GM12891 (cell line): ENCODE measurements around the gene BATF3.

Source experiments
- DNase-seq: peaks from one replicate; pipeline ENCODE4 v3.0.0; 2011; ENCODE audit warnings: low spot score; ENCODE audit not compliant: insufficient read length
- FAIRE-seq: peaks from 2 replicates; lab custom pipeline; 2011; peaks lifted over from hg19 to GRCh38; lab: Jason Lieb, UNC
- PAX5 ChIP-seq: IDR thresholded peaks from 2 replicates; pipeline ENCODE4 v1.6.1; 2011; ENCODE audit warnings: low read length, moderate library complexity, mild to moderate bottlenecking; ENCODE audit not compliant: insufficient read depth, severe bottlenecking
- POLR2A ChIP-seq: IDR thresholded peaks from 2 replicates; pipeline ENCODE4 v1.6.1; 2011; ENCODE audit warnings: low read depth, low read length, control low read depth
- POLR2AphosphoS5 ChIP-seq: IDR thresholded peaks from 2 replicates; pipeline ENCODE4 v1.6.1; 2011; ENCODE audit warnings: low read depth, low read length, control low read depth
- POU2F2 ChIP-seq: IDR thresholded peaks from 2 replicates; pipeline ENCODE4 v1.6.1; 2011; ENCODE audit warnings: low read depth, mild to moderate bottlenecking, control low read depth, low read length, moderate library complexity
- SPI1 ChIP-seq: IDR thresholded peaks from 2 replicates; pipeline ENCODE4 v1.6.1; 2011; ENCODE audit warnings: low read depth, low read length, control low read depth
- TAF1 ChIP-seq: IDR thresholded peaks from 2 replicates; pipeline ENCODE4 v1.6.1; 2011; ENCODE audit warnings: low read depth, low read length, control low read depth

The BATF3 gene

GRCh38 chr1:212692774-212693644, 6.6 kb downstream of the BATF3 start:
- no peak for TF ChIP-seq PAX5
- TF ChIP-seq POLR2A, result no peak
- TF ChIP-seq POLR2AphosphoS5, result no peak
- no peak for TF ChIP-seq SPI1
- TF ChIP-seq POU2F2, result no peak
- TF ChIP-seq TAF1, result no peak
- DNase-seq (no peak), FAIRE-seq (no peak)

- DNase-seq, result no peak
- TF ChIP-seq PAX5 (no peak), POU2F2 (0 out of 2 replicates have a peak, but pooled peaks have one; percentile 27)
- no peak for FAIRE-seq
Observed at GRCh38 chr1:212691561-212692071, 8.0 kb downstream of the BATF3 start.

- FAIRE-seq (no peak), DNase-seq (no peak)
- TF ChIP-seq PAX5 (no peak), TAF1 (no peak), POLR2AphosphoS5 (no peak), SPI1 (no peak), POLR2A (no peak), POU2F2 (no peak)
Observed at GRCh38 chr1:212690816-212691403, 8.7 kb downstream of the BATF3 start.

- no peak for DNase-seq
- no peak for TF ChIP-seq POLR2AphosphoS5
- no peak for TF ChIP-seq PAX5
- TF ChIP-seq SPI1, result no peak
- TF ChIP-seq POLR2A, result no peak
- no peak for TF ChIP-seq POU2F2
- TF ChIP-seq TAF1, result no peak
- peak; percentile 80 for FAIRE-seq
Observed at GRCh38 chr1:212689758-212690529, 9.7 kb downstream of the BATF3 start.

GRCh38 chr1:212689196-212689725, 10.4 kb downstream of the BATF3 start:
- TF ChIP-seq POU2F2 (no peak), SPI1 (no peak), POLR2A (no peak), PAX5 (no peak), TAF1 (no peak), POLR2AphosphoS5 (no peak)
- DNase-seq, result no peak
- FAIRE-seq, result no peak

- TF ChIP-seq POLR2A (no peak), POLR2AphosphoS5 (no peak), TAF1 (no peak), PAX5 (no peak), SPI1 (no peak), POU2F2 (no peak)
- DNase-seq (no peak), FAIRE-seq (no peak)
Observed at GRCh38 chr1:212688341-212689047, 11.1 kb downstream of the BATF3 start.

- TF ChIP-seq POLR2AphosphoS5 (no peak), SPI1 (no peak), POLR2A (no peak), PAX5 (no peak), TAF1 (no peak), POU2F2 (no peak)
- DNase-seq (no peak), FAIRE-seq (no peak)
Observed at GRCh38 chr1:212687811-212688210, 11.8 kb downstream of the BATF3 start.

GRCh38 chr1:212686591-212686990, 13.0 kb downstream of the BATF3 start:
- no peak for TF ChIP-seq TAF1
- no peak for TF ChIP-seq POLR2AphosphoS5
- TF ChIP-seq POU2F2, result no peak
- TF ChIP-seq POLR2A, result no peak
- TF ChIP-seq SPI1, result no peak
- no peak for TF ChIP-seq PAX5
- no peak for DNase-seq
- FAIRE-seq, result no peak

GRCh38 chr1:212686069-212686468, 13.6 kb downstream of the BATF3 start:
- DNase-seq (no peak), FAIRE-seq (no peak)
- no peak for TF ChIP-seq POU2F2
- no peak for TF ChIP-seq POLR2A
- no peak for TF ChIP-seq PAX5
- no peak for TF ChIP-seq TAF1
- TF ChIP-seq SPI1, result no peak
- TF ChIP-seq POLR2AphosphoS5, result no peak
